ENCODE measurements around the gene RUSC2. TPM values are rescaled to one million over a fixed set of nuclear protein-coding genes. Genes with fewer than 3 reads are reported as not detected.
"Not testable (repeated sequence)": the region's sequence is repeated elsewhere in the genome, so short reads cannot be mapped to it uniquely, and the experiment has no call there.

The RUSC2 gene
- total and polyA plus RNA-seq, 9 donors, result 33.7 to 72.4 (median 57.8) TPM

DNA sequence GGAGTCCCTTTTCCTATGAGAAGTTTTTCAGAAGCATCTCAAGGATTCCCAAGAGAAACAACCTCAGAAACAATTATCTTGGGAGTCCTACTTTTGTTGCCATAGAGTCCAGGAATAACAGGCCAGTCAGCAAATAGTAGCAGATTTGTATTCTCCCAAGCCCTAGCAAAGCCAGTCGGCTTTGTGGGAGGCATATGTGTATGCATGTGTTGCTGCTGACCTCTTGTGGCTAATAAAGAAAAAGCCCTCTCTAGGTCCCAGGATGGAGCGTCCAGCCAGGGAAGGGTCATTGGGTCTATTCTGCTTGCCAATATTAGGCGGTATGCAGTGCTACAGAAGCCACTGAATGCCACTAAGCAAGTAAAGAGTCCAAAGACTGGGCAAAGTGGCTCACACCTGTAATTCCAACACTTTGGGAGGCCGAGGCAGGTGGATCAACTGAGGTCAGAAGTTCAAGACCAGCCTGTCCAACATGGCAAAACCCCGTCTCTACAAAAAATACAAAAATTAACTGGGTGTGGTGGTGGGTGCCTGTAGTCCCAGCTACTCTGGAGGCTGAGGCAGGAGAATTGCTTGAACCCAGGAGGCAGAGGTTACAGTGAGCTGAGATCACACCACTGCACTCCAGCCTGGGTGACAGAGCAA, 12.6 kb upstream of the RUSC2 start:
- H3K9me3 ChIP-seq (replicated peaks; ENCODE audit: control insufficient read depth, low read depth, low read length); H3K27ac ChIP-seq (ENCODE audit: low read length); H3K4me3 ChIP-seq (ENCODE audit: low read length); H3K36me3 ChIP-seq (ENCODE audit: control insufficient read depth, insufficient read depth, low read length); H3K4me1 ChIP-seq (ENCODE audit: control insufficient read depth, insufficient read depth, low read length); H3K27me3 ChIP-seq (ENCODE audit: control insufficient read depth, insufficient read depth, low read length): not testable (repeated sequence)
- 15% methylated on average over 4 of the region's 5 CpGs for WGBS (ENCODE audit: insufficient coverage)
- peak; percentile 86 for DNase-seq

DNA sequence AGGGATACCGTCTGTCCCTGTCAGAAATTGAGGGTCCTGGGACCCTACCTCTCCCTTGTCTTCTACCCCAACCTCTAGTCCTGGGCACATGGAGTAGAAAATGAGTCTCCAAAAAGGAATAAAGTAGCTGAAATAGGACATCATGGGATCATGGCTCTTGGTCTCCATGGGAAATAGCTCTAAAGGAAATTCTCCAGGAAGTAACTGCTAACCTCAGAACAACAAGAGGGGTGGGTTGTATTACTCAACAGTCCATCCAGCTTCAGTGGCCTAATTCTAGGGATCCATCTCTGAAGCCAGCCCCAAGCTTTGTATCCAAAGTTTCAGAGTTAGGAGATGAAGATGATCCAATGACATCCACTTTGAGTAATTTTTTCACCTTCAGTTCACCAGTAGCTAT, 11.0 kb upstream of the RUSC2 start:
- Histone ChIP-seq H3K4me3 (ENCODE audit: low read length) (no peak overlapping the region), H3K36me3 (ENCODE audit: control insufficient read depth, insufficient read depth, low read length) (no peaks in the 10 kb centered on the region), H3K27me3 (ENCODE audit: control insufficient read depth, insufficient read depth, low read length) (peaks cover 7% of the 10 kb centered on the region), H3K4me1 (ENCODE audit: control insufficient read depth, insufficient read depth, low read length) (no peaks in the 10 kb centered on the region), H3K27ac (ENCODE audit: low read length) (no peak overlapping the region), H3K9me3 (replicated peaks; ENCODE audit: control insufficient read depth, low read depth, low read length) (no peaks in the 10 kb centered on the region)
- WGBS (ENCODE audit: insufficient coverage), result no CpG with 5 or more reads among the region's 1 CpG
- no peak for DNase-seq

DNA sequence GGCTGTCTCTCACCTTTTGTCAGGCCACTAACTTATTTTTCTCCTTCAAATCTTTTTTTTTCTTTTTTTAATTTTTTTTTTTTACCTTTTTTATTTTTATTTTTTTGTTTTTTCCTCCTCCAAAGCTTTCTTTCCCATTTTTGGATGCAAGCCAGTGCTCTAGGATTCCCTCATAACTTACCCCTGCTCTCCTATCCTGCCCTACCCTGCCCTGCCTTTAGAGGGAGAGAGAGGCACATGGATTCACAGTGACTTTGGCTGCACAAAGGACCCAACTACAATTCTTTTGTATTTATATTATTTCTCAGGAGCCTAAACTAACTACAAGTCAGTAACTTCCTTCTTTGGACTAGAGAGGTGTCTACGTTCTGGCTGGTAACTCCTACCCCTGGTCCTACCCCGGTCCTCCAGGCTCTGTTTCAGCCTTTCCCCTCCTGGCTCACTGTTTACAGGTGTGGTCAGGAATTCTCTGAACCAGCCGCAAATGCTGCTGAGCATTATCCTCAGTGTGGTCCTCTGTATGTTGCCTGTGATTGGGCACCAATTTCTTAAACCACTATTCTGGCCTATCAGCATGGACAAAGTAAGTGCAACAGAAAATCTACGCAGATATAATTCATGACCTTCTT, 8.4 kb upstream of the RUSC2 start:
- Histone ChIP-seq H3K36me3 (ENCODE audit: control insufficient read depth, insufficient read depth, low read length) (no peaks in the 10 kb centered on the region), H3K4me1 (ENCODE audit: control insufficient read depth, insufficient read depth, low read length) (no peaks in the 10 kb centered on the region), H3K9me3 (replicated peaks; ENCODE audit: control insufficient read depth, low read depth, low read length) (no peaks in the 10 kb centered on the region), H3K27me3 (ENCODE audit: control insufficient read depth, insufficient read depth, low read length) (peaks cover 7% of the 10 kb centered on the region), H3K27ac (ENCODE audit: low read length) (no peak overlapping the region), H3K4me3 (ENCODE audit: low read length) (no peak overlapping the region)
- WGBS (ENCODE audit: insufficient coverage), result 90% methylated on average over 2 of the region's 4 CpGs
- peak; percentile 30 for DNase-seq

DNA sequence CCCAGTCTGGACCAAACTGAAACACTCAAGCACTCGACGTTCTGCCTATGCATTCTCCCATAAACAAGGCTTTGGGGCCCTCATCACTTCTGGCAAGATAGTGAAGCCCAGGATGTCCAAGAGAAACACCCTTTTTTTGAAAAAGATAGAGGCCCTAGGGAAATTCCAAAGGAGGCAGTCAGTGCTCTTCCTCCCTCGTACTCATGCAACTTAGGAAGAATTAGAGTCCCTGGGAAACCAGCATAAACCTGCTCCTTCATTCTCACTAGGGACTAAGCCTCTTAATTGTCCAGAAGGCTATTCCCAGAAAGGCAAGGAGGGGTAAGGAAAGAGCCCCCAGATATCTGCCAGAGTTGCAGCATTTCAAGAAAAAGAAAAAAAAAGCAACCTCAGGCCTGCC, 7.8 kb upstream of the RUSC2 start:
- H3K4me1 ChIP-seq (ENCODE audit: control insufficient read depth, insufficient read depth, low read length), result no peaks in the 10 kb centered on the region
- no CpG with 5 or more reads among the region's 3 CpGs for WGBS (ENCODE audit: insufficient coverage)
- H3K36me3 ChIP-seq (ENCODE audit: control insufficient read depth, insufficient read depth, low read length), result no peaks in the 10 kb centered on the region
- H3K27ac ChIP-seq (ENCODE audit: low read length), result no peak overlapping the region
- H3K27me3 ChIP-seq (ENCODE audit: control insufficient read depth, insufficient read depth, low read length), result peaks cover 2% of the 10 kb centered on the region
- no peak overlapping the region for H3K4me3 ChIP-seq (ENCODE audit: low read length)
- H3K9me3 ChIP-seq (replicated peaks; ENCODE audit: control insufficient read depth, low read depth, low read length), result no peaks in the 10 kb centered on the region
- DNase-seq, result no peak

DNA sequence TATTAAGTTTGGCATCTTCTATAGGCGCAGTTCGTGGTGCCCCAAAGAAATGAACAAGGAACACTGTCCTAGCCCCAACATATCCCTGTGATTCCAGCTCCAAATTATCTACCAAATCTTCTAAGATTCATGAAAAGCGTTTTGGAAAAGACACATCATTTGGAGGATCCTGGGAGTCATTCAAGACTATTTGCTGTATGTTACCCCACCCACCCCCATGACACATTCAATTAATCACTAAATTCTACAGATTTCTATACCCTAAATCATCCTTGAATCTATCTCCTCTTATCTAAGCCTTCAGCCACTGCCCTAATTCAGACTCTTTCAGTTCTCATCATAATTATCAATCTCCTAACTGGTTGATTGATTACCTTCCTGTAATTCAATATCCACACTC, 5.5 kb upstream of the RUSC2 start:
- Histone ChIP-seq H3K36me3 (ENCODE audit: control insufficient read depth, insufficient read depth, low read length) (no peaks in the 10 kb centered on the region), H3K4me1 (ENCODE audit: control insufficient read depth, insufficient read depth, low read length) (peaks cover 15% of the 10 kb centered on the region), H3K27ac (ENCODE audit: low read length) (no peak overlapping the region), H3K4me3 (ENCODE audit: low read length) (no peak overlapping the region), H3K9me3 (replicated peaks; ENCODE audit: control insufficient read depth, low read depth, low read length) (no peaks in the 10 kb centered on the region), H3K27me3 (ENCODE audit: control insufficient read depth, insufficient read depth, low read length) (peaks cover 2% of the 10 kb centered on the region)
- 90% methylated on average over 2 of the region's 3 CpGs for WGBS (ENCODE audit: insufficient coverage)
- DNase-seq, result no peak

DNA sequence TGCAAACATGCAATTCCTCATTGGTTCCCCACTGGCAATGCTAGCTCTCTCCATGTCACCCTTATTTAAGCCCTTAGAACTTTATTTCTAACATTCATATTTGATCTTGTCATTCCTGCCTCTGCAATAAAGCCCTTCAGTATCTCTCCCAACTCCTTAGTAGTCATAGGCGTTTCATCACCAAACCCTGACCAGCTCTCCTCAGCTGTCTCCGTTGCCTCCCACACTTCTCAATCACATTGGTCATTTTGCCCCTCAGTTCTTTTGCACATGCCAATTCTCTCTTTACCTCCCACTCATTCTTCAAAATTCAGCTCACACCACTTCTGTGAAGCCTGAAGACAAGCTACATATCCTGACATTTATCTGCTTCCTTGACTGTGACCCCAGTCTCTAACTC, 2.8 kb upstream of the RUSC2 start:
- Histone ChIP-seq H3K4me1 (ENCODE audit: control insufficient read depth, insufficient read depth, low read length) (peaks cover 29% of the 10 kb centered on the region), H3K9me3 (replicated peaks; ENCODE audit: control insufficient read depth, low read depth, low read length) (no peaks in the 10 kb centered on the region), H3K36me3 (ENCODE audit: control insufficient read depth, insufficient read depth, low read length) (no peaks in the 10 kb centered on the region), H3K4me3 (ENCODE audit: low read length) (no peak overlapping the region), H3K27me3 (ENCODE audit: control insufficient read depth, insufficient read depth, low read length) (no peaks in the 10 kb centered on the region), H3K27ac (ENCODE audit: low read length) (no peak overlapping the region)
- no peak for DNase-seq
- 90% methylated on average over 2 of the region's 2 CpGs for WGBS (ENCODE audit: insufficient coverage)

DNA sequence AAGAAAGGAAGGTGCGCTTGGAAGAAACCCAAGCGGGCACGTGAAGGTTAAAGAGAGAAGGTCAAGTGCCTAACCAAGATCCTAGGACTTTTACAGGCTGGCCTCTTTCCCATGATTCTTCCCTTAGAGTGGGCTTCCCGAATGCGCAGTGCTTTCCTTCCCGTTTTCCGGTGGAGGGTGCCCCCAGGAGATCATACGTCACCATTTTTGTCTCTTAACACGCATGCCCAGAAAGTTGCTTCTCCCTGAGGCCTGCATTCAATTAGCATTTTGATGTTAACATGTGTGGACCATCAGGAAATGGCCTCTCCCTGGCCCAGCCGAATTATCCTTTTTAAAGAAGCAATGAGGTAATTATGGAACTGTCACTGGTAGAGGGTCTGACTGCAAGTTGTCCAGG, 1.9 kb upstream of the RUSC2 start:
- WGBS (ENCODE audit: insufficient coverage), result 64% methylated on average over 4 of the region's 10 CpGs
- H3K27ac ChIP-seq (ENCODE audit: low read length), result peak overlapping the region; percentile 95
- no peaks in the 10 kb centered on the region for H3K9me3 ChIP-seq (replicated peaks; ENCODE audit: control insufficient read depth, low read depth, low read length)
- H3K36me3 ChIP-seq (ENCODE audit: control insufficient read depth, insufficient read depth, low read length), result no peaks in the 10 kb centered on the region
- H3K27me3 ChIP-seq (ENCODE audit: control insufficient read depth, insufficient read depth, low read length), result no peaks in the 10 kb centered on the region
- peak; percentile 93 for DNase-seq
- H3K4me3 ChIP-seq (ENCODE audit: low read length), result no peak overlapping the region
- H3K4me1 ChIP-seq (ENCODE audit: control insufficient read depth, insufficient read depth, low read length), result peaks cover 29% of the 10 kb centered on the region

DNA sequence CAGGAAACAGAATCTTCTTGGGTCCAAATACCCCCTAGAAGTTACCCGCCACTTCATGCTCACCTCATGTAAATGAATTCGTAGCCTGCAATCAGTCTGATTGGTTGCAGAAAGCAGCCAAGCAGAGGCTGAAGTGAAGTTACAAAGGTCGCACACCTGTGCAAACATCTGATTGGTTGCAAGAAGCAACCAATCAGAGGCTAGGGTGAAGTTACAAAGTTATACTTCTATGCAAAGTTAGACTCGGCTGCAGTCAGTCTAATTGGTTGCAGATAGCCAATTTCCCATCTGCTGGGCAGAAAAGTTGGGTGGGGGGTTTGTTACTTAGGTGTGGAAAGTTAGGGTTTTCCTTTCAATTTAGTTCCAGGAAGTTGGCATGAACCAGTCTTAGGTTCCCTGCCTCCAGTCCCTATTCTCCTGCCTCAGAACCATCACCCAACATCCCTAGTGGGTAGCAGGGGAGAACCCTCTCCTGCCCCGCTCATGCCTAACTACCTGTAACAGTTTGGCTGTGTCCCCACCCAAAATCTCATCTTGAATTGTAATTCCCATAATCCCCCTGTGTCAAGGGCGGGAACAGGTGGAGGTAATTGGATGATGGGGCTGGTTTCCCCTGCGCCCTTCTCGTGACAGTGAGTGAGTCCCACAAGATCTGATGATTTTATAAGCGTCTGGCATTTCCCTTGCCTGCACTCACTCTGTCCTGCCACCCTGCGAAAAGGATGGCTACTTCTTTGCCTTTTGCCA, 1.2 kb upstream of the RUSC2 start:
- peaks cover 29% of the 10 kb centered on the region for H3K4me1 ChIP-seq (ENCODE audit: control insufficient read depth, insufficient read depth, low read length)
- no peaks in the 10 kb centered on the region for H3K36me3 ChIP-seq (ENCODE audit: control insufficient read depth, insufficient read depth, low read length)
- no peaks in the 10 kb centered on the region for H3K27me3 ChIP-seq (ENCODE audit: control insufficient read depth, insufficient read depth, low read length)
- peak overlapping the region; percentile 95 for H3K27ac ChIP-seq (ENCODE audit: low read length)
- H3K4me3 ChIP-seq (ENCODE audit: low read length), result peak overlapping the region; percentile 90
- no peaks in the 10 kb centered on the region for H3K9me3 ChIP-seq (replicated peaks; ENCODE audit: control insufficient read depth, low read depth, low read length)
- peak; percentile 25 for DNase-seq
- 54% methylated on average over 5 of the region's 10 CpGs for WGBS (ENCODE audit: insufficient coverage)

DNA sequence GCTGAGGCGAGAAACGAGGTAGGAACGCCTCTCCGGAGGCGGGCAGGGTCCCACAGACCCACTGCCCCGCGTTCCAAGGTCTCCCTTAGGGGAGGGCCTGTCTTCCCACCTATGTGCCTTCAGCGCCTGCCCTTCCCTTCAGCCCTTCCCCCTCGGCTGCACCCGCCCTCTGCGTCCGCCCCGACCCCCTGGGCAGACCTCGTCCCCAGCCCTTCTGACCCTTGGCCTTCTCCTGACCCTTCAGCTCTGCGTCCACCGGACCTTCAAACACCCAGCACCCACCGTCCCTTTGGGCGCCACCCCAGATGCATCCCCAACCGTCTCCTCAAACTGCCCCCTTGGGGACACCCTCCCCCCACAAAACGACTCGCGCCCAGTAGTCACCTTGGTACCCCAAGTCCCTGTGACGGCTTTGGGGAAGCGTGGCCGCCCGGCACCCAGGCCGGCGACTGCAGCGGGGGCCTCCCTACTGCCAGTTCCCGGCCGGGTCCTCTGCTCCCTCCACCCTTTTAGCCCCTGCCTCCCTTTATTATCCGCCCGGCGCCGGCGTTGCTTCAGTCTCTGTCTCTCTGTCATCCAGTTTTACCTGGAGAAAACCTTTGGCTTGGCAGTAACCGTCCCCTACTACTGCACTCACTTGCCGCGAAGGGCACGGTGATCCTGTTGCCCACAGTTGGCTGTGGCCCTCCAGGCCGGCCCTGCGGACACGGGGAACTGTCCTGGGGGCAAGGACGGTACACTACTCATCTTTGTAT, 421 bp downstream of the RUSC2 start:
- H3K36me3 ChIP-seq (ENCODE audit: control insufficient read depth, insufficient read depth, low read length), result no peaks in the 10 kb centered on the region
- 2% methylated on average over 44 of the region's 44 CpGs for WGBS (ENCODE audit: insufficient coverage)
- H3K27ac ChIP-seq (ENCODE audit: low read length), result peak overlapping the region; percentile 95
- no peak for DNase-seq
- peaks cover 29% of the 10 kb centered on the region for H3K4me1 ChIP-seq (ENCODE audit: control insufficient read depth, insufficient read depth, low read length)
- H3K9me3 ChIP-seq (replicated peaks; ENCODE audit: control insufficient read depth, low read depth, low read length), result no peaks in the 10 kb centered on the region
- no peaks in the 10 kb centered on the region for H3K27me3 ChIP-seq (ENCODE audit: control insufficient read depth, insufficient read depth, low read length)
- peak overlapping the region; percentile 90 for H3K4me3 ChIP-seq (ENCODE audit: low read length)

DNA sequence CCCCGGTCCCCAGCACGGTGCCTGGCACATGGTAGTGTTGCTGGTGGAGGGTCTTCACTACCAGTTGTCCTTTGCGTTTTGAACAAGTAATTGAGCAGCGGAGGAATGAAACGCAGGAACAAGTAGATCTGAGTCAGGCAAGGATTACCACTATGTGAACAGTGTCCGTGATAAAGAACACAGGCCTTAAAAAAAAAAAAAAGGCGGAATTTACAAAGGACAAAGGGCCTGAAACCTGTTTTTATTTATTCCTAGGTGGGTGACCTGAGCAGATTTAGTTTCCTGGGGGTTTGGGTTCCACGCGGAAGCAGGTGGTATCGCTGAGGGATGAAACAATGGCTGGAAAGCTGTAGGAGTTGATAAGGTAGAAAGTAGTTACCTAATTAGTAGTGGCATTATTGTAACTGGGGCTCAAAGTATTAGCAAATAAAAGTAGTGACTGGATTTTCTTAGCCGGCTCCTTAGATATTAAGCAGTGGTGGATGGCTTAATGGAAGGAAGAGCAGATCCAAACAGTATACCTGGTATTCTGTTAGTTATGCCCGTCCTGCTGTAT, 1.1 kb downstream of the RUSC2 start:
- H3K9me3 ChIP-seq (replicated peaks; ENCODE audit: control insufficient read depth, low read depth, low read length), result no peaks in the 10 kb centered on the region
- no peaks in the 10 kb centered on the region for H3K27me3 ChIP-seq (ENCODE audit: control insufficient read depth, insufficient read depth, low read length)
- peak overlapping the region; percentile 90 for H3K4me3 ChIP-seq (ENCODE audit: low read length)
- DNase-seq, result peak; percentile 49
- peak overlapping the region; percentile 95 for H3K27ac ChIP-seq (ENCODE audit: low read length)
- WGBS (ENCODE audit: insufficient coverage), result 29% methylated on average over 11 of the region's 12 CpGs
- peaks cover 29% of the 10 kb centered on the region for H3K4me1 ChIP-seq (ENCODE audit: control insufficient read depth, insufficient read depth, low read length)
- H3K36me3 ChIP-seq (ENCODE audit: control insufficient read depth, insufficient read depth, low read length), result peaks cover 2% of the 10 kb centered on the region

All from muscle of leg (tissue), 11 donors.